ENCODE results near the gene NEU3. TPM values are rescaled to one million over a fixed set of nuclear protein-coding genes. Genes with fewer than 3 reads are reported as not detected.

NEU3 gene
- polyA plus RNA-seq, 1 experiment: 7.5 TPM

- DNase-seq (ENCODE audit: low read depth): no peak
- ChIA-PET POLR2A (no interaction called here), CTCF (interaction anchor here (1.1 kb wide), 1 partner anchor 28 kb away, joined by 4 read pairs; no protein-coding TSS in a partner anchor)
- H3K4me3 ChIP-seq (ENCODE audit: low read depth, low read length): no peak overlapping the region
- TF ChIP-seq CTCF (IDR thresholded peaks at IDR 0.05; ENCODE audit: insufficient read depth, low read depth, low read length): no peak
- H3K36me3 ChIP-seq (ENCODE audit: control insufficient read depth, insufficient read depth, low read length): no peaks in the 10 kb centered on the region
- H3K27me3 ChIP-seq (ENCODE audit: control insufficient read depth, insufficient read depth, low read length): peaks cover 10% of the 10 kb centered on the region
Measured at GRCh38 chr11:75059299-75059698, 70.6 kb downstream of the NEU3 start.

- no peak for TF ChIP-seq CTCF (IDR thresholded peaks at IDR 0.05; ENCODE audit: insufficient read depth, low read depth, low read length)
- POLR2A ChIA-PET: no interaction called here
- H3K4me3 ChIP-seq (ENCODE audit: low read depth, low read length): no peak overlapping the region
- no peak for DNase-seq (ENCODE audit: low read depth)
- H3K36me3 ChIP-seq (ENCODE audit: control insufficient read depth, insufficient read depth, low read length): no peaks in the 10 kb centered on the region
- H3K27me3 ChIP-seq (ENCODE audit: control insufficient read depth, insufficient read depth, low read length): peaks cover 6% of the 10 kb centered on the region; the same call in 1 of the 2 replicates
- CTCF ChIA-PET: interaction anchor here (1.0 kb wide), 1 partner anchor 10 kb away, joined by 3 read pairs; no protein-coding TSS in a partner anchor
Measured at GRCh38 chr11:75063741-75064314, 75.1 kb downstream of the NEU3 start.

- no peak for TF ChIP-seq CTCF (IDR thresholded peaks at IDR 0.05; ENCODE audit: insufficient read depth, low read depth, low read length)
- Histone ChIP-seq H3K36me3 (ENCODE audit: control insufficient read depth, insufficient read depth, low read length) (no peaks in the 10 kb centered on the region), H3K27me3 (ENCODE audit: control insufficient read depth, insufficient read depth, low read length) (peaks cover 5% of the 10 kb centered on the region), H3K4me3 (ENCODE audit: low read depth, low read length) (no peak overlapping the region)
- CTCF ChIA-PET: interaction anchor here (2.8 kb wide), 1 partner anchor 75 kb away, joined by 7 read pairs; no protein-coding TSS in a partner anchor
- DNase-seq (ENCODE audit: low read depth): no peak
- POLR2A ChIA-PET: no interaction called here
Measured at GRCh38 chr11:75066061-75066460, 77.3 kb downstream of the NEU3 start.

Small RNAs within 50 kb of the gene (small RNA-seq; reads per million reads assigned to genes)
- not detected for gene RNU6-216P (ENCODE audit: insufficient read length, low read depth, low replicate concordance)

Other genes starting within 250 kb of the NEU3 start
- 4.5 and 7.9 TPM in 2 replicates for gene RNF169, start 240.1 kb upstream of the NEU3 start, polyA plus RNA-seq (2011; rRNA removed)
- 6.4 and 6.8 TPM in 2 replicates for gene XRRA1, start 39.8 kb upstream of the NEU3 start, polyA plus RNA-seq (2011; rRNA removed)
- 68.3 and 160 TPM in 2 replicates for gene SPCS2, start 39.7 kb upstream of the NEU3 start, polyA plus RNA-seq (2011; rRNA removed)
- gene OR2AT4, start 107.9 kb downstream of the NEU3 start, polyA plus RNA-seq (2011; rRNA removed): not detected in 2 replicates
- gene SLCO2B1, start 162.2 kb downstream of the NEU3 start, polyA plus RNA-seq (2011; rRNA removed): not detected in 2 replicates